ENCODE measurements around the gene CLMP.
"Not testable (repeated sequence)": the region's sequence is repeated elsewhere in the genome, so short reads cannot be mapped to it uniquely, and the experiment has no call there.

Gene CLMP

DNA sequence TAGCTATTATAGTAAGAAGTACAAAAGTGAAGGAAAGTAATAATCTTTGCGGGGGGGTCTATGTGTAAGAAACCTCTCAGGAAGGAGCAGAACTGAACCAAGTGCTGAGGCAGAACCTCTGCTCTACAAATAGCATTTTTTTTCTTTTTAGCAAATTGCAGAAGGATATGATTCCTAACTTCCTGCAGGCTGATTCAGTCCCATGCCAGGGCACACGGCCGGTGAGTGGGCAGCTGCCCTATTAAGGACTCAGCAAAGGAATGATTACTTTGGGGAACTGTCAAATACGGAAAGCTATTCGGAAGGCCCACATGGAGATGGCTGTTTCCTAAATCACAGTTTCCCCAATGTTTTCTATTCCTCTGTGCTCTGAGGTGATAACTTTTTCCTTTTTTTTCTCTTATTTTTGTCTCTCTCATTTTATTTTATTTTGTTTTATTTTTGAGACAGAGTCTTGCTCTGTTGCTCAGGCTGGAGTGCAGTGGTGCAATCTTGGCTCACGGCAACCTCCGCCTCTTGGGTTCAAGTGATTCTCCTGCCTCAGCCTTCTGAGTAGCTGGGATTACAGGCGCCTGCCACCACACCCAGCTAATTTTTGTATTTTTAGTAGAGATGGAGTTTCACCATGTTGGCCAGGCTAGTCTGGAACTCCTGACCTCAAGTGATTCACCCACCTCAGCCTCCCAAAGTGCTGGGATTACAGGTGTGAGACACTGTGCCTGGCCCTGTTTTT is 62.8 kb downstream of the CLMP start:
- not testable (repeated sequence) for DNase-seq

DNA sequence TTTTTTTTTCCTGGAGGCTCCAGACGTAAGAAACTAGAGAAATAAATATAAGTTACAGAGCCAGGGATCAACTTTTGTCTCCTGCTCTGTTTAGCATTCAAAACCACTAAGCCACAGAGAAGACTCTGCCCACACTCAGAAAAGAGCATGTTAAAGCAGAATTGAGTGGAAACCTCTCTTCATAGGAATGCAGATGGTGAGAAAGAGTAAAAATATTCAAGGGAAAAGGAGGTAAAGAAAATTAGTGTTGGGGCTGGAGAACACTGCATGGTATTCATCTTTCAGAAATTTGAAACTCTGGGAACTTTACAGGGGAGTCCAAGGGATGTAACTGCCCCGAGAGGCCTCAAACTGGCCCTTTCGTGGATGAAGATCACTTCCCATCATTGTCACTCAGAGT is 65.1 kb downstream of the CLMP start:
- DNase-seq: no peak

- DNase-seq: no peak
These were observed 69.9 kb downstream of the CLMP start for GRCh38 chr11:123125169-123125568.

GRCh38 chr11:123122852-123123251 is 72.2 kb downstream of the CLMP start:
- no peak for DNase-seq

DNA sequence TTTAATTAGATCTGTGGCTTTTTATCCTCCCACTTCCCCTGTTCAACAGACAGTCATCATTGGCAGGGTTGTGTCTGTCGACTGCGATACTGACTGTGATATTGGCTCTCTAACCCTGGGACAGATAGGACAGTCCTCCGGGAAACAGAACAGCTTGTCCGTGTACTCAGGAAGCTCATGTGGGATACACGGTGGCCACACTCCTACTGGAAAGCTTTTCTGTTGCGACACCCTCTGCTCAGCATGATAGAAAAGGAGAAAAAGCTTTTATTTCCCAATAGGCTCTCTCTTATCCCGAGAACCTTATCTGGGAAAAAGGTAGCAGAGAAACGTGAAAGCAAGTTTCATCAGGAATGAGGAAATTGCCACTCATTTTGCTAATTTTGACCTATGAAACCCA is 72.7 kb downstream of the CLMP start:
- no peak for DNase-seq

DNA sequence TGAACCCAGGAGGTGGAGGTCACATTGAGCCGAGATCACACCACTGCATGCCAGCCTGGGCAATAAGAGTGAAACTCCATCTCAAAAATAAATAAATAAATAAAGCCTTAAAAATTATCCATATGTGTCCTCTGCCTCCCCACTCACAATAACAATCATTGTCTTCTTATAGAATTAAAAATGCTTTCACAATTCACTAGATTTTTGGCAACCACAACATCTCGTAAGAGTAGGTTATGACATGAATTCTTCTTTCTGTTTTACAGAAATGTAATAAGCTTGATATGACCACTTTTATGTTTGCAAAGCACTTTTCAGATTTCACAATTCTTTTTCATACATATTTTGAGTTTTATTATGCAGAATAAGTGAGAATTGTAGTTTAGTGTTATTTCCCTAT is 78.6 kb downstream of the CLMP start:
- DNase-seq: no peak

GRCh38 chr11:123111465-123111864 is 83.6 kb downstream of the CLMP start:
- DNase-seq: no peak

DNA sequence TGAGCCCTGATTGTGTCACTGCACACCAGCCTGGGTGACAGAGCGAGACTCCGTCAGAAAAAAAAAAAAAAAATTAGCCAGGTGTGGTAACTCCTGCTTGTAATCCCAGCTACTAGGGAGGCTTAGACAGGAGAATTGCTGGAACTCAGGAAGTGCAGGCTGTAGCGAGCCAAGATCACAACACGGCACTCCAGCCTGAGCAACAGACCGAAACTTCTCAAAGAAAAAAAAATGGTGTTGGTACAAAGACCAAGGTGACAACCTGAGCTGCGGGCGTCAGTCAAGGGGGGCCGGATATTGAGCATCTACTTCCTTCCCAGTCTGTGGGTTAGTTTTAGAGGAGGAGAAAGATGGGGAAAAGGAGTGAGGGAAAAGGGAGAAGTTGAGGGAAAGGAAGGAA is 84.7 kb downstream of the CLMP start:
- DNase-seq: no peak

- DNase-seq: no peak
These were observed 87.0 kb downstream of the CLMP start for GRCh38 chr11:123107945-123108495.

- DNase-seq: no peak
These were observed 90.4 kb downstream of the CLMP start for GRCh38 chr11:123104697-123105096.

GRCh38 chr11:123103326-123103980 is 91.6 kb downstream of the CLMP start:
- no peak for DNase-seq

- DNase-seq: no peak
These were observed 94.5 kb downstream of the CLMP start for GRCh38 chr11:123100379-123101085.

DNA sequence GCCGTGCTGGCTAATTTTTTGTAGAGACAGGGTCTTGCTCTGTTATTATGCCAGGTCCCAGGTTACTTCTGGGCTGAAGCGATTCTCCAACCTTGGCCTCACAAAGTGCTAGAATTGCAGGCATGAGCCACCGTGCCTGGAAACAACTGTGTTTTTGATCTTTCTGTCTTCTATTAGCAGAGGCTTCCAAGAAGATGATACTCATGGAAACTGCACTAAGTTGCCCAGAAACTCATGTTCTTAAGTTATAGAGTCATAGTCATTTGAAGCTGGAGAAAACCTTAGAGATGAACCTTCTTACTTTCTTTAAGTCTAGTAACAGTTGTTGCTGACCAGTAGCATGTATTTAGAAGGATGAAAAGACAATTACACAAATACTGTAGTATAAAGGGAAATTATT is 96.1 kb downstream of the CLMP start:
- DNase-seq: no peak

DNA sequence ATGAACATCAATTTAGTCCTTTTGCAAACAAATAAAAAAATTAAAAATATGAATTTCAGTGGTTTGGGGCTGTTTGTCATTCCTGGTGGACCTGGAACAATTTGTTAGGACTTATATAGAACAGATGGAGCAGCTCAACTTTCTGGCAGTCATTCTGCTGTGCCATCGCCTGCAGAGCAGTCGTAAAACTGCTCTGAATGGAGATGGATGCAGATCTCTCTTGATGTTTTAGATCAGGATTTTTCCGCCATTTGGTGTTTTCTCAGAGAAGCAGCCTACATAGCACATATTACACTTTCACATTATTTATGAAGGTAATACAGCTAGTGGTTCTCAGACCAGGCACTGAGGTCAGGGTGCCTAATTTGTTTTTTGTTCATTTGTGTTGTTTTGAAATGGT is 101.3 kb downstream of the CLMP start:
- no peak for DNase-seq

GRCh38 chr11:123091506-123091905 is 103.5 kb downstream of the CLMP start:
- DNase-seq: no peak

DNA sequence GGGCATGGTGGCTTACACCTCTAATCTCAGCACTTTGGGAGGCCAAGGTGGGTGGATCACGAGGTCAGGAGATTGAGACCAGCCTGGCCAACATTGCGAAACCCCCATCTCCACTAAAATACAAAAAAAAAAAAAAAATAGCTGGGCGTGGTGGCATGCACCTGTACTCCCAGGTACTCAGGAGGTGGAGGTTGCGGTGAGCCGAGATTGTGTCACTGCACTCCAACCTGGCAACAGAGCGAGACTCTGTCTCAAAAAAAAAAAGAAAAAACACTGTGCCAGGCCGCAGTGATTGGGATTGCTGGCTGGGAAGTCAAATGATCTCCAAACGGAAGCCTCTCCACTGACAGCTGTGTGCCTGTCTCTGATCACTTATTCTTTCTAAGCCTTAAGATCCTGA is 104.9 kb downstream of the CLMP start:
- DNase-seq: not testable (repeated sequence)

GRCh38 chr11:123088896-123089295 is 106.2 kb downstream of the CLMP start:
- not testable (repeated sequence) for DNase-seq

GRCh38 chr11:123087657-123088056 is 107.4 kb downstream of the CLMP start:
- DNase-seq: not testable (repeated sequence)

DNA sequence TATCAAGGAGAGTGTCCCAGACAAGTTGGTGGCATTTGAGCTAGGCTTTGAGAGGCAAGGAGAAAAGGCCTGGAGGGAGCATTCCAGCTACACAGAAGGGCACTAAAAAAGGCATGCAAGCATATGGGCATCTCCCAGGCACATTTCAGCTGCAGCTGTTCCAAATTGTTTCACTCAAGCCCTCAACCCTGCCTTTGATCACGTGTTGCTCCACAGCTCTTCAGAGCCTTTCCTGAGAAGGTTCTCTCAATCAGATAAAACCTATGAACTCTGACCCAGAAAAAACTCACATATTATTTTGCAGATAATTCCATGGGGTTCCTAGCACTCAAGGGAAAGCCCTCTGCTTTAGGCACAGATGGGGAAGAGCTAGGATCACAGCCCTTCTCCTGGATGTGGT is 108.7 kb downstream of the CLMP start:
- no peak for DNase-seq

- DNase-seq: no peak
These were observed 109.6 kb downstream of the CLMP start for GRCh38 chr11:123085497-123085896.

- no peak for DNase-seq
These were observed 110.6 kb downstream of the CLMP start for GRCh38 chr11:123084454-123084853.

DNA sequence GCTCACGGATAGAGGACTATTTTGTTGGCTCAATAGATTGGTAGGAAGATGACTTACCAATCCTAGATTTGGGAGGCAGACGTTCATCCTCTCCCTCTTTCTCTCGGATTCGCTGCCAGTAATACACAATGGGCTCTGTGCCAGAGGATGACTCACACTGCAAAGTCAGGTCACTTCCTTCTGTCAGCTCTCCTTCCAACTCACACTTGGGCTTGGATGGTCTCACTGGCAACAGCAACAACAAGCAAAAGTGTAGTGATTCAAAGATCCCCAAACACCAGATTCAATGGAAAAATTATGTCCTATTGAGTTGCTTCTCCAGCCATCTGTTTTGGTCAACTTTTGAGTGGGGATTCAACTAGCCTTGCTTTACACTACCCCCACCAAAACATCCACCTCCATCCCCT is 111.4 kb downstream of the CLMP start:
- DNase-seq: peak; percentile 67

- no peak for DNase-seq
These were observed 112.1 kb downstream of the CLMP start for GRCh38 chr11:123082977-123083376.

- DNase-seq: no peak
These were observed 115.0 kb downstream of the CLMP start for GRCh38 chr11:123080015-123080414.

All from stimulated activated CD8-positive, alpha-beta memory T cell treated with anti-CD3 and anti-CD28 coated beads, Interleukin-4, amount 100 ng/mL, for 48 hours (primary cell).